ENCODE results near the gene CLDN19.

DNA sequence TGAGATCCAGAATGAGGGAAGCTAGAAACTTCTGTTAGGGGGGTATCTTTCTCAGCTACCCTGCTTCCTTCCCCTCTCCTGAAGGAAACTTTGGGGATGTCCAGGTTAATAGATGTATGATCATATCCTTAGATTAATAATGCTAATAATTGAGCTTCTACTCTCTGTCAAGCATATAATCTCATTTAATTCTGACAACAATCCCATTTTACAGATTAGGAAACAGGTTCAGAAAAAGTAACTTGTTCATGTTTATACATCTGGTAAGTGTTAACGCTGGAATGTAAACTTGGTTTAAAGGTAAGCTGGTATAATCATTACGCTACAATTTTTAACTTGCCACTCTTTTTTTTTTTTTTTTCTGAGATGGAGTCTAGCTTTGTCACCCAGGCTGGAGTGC is 43.1 kb upstream of the CLDN19 start:
- TF ChIP-seq CTCF (conservative IDR thresholded peaks at IDR 0.05) (no peak), ZFX (IDR thresholded peaks at IDR 0.05) (no peak)

Measured in C4-2B (cell line).